GM12875 (cell line): ENCODE measurements around the gene CEP85L.

Experiments
- H3K4me3 ChIP-seq: one replicate; pipeline ENCODE4 v1.5.1; 2011; ENCODE audit warnings: low read depth, low read length, control low read depth
- CTCF ChIP-seq: IDR thresholded peaks from 2 replicates; pipeline ENCODE4 v1.5.1; 2011; ENCODE audit warnings: low read depth, mild to moderate bottlenecking, control low read depth, inconsistent platforms, low read length, moderate library complexity, borderline replicate concordance; ENCODE audit not compliant: insufficient read depth

Gene CEP85L

GRCh38 chr6:118651282-118652050 is at the start of gene CEP85L:
CEP85L (minus strand) TSS chr6:118651591; CDS start chr6:118651269, 322 bp downstream.
- TF ChIP-seq CTCF, result no peak
- peak within 1 kb of the TSS; percentile 69 for H3K4me3 ChIP-seq

GRCh38 chr6:118700531-118700930 is 49.1 kb upstream of the CEP85L start:
- H3K4me3 ChIP-seq, result no peak overlapping the region
- TF ChIP-seq CTCF, result no peak

- no peak overlapping the region for H3K4me3 ChIP-seq
- no peak for TF ChIP-seq CTCF
Measured at GRCh38 chr6:118697554-118697953, 46.2 kb upstream of the CEP85L start.

- H3K4me3 ChIP-seq, result no peak overlapping the region
- no peak for TF ChIP-seq CTCF
Measured at GRCh38 chr6:118696271-118696670, 44.9 kb upstream of the CEP85L start.

GRCh38 chr6:118693562-118693961 is 42.2 kb upstream of the CEP85L start:
- no peak for TF ChIP-seq CTCF
- H3K4me3 ChIP-seq, result no peak overlapping the region

- no peak for TF ChIP-seq CTCF
- H3K4me3 ChIP-seq, result no peak overlapping the region
Measured at GRCh38 chr6:118685823-118686449, 34.5 kb upstream of the CEP85L start.
